Muscle of leg (tissue), 11 donors: Measurements from ENCODE around the gene CALML5. TPM values are rescaled to one million over a fixed set of nuclear protein-coding genes. Genes with fewer than 3 reads are reported as not detected.

ENCODE experiments used
- DNase-seq: peaks from one replicate; pipeline ENCODE4 v3.0.0; 2013
- H3K27ac ChIP-seq: one replicate; pipeline ENCODE4 v1.5.1; 2013; ENCODE audit warnings: mild to moderate bottlenecking, low read length, control low read depth
- H3K27me3 ChIP-seq: one replicate; pipeline ENCODE4 v1.6.1; 2013; ENCODE audit warnings: low read length; ENCODE audit not compliant: control insufficient read depth, insufficient read depth
- H3K36me3 ChIP-seq: one replicate; pipeline ENCODE4 v1.6.1; 2013; ENCODE audit warnings: low read length; ENCODE audit not compliant: control insufficient read depth, insufficient read depth
- H3K4me1 ChIP-seq: one replicate; pipeline ENCODE4 v1.6.1; 2013; ENCODE audit warnings: low read length; ENCODE audit not compliant: control insufficient read depth, insufficient read depth
- H3K4me3 ChIP-seq: one replicate; pipeline ENCODE4 v1.5.1; 2013; ENCODE audit warnings: low read length, control low read depth
- H3K9me3 ChIP-seq: replicated peaks from 2 replicates; pipeline ENCODE4 v1.6.1; 2013; ENCODE audit warnings: low read depth, low read length; ENCODE audit not compliant: control insufficient read depth
- WGBS: methylation state at CpG from one replicate; pipeline ENCODE4 v1.1.5; 2013; ENCODE audit warnings: missing lambda C conversion rate; ENCODE audit not compliant: insufficient coverage; 5-methylcytosine and 5-hydroxymethylcytosine counted together
- polyA plus RNA-seq, 8 donors: library from polyadenylated mRNA; unstranded; fragments of 120-200 nt; gene quantifications; one replicate each; pipeline versions ENCODE4 v1.2.1 to v1.2.3, GENCODE V29; 2013; ENCODE audit warnings: inconsistent platforms in 1 of 8, low replicate concordance in 1 of 8; ENCODE audit not compliant: insufficient read length in 8 of 8, insufficient read depth in 1 of 8
- total RNA-seq: library from RNA; stranded (reverse); fragments of 120-200 nt; gene quantifications from one replicate; pipeline ENCODE4 v1.2.4, GENCODE V29; 2013

CALML5 gene
- total and polyA plus RNA-seq, 9 donors, result 0.19 to 2.2 TPM; not detected in 7

DNA sequence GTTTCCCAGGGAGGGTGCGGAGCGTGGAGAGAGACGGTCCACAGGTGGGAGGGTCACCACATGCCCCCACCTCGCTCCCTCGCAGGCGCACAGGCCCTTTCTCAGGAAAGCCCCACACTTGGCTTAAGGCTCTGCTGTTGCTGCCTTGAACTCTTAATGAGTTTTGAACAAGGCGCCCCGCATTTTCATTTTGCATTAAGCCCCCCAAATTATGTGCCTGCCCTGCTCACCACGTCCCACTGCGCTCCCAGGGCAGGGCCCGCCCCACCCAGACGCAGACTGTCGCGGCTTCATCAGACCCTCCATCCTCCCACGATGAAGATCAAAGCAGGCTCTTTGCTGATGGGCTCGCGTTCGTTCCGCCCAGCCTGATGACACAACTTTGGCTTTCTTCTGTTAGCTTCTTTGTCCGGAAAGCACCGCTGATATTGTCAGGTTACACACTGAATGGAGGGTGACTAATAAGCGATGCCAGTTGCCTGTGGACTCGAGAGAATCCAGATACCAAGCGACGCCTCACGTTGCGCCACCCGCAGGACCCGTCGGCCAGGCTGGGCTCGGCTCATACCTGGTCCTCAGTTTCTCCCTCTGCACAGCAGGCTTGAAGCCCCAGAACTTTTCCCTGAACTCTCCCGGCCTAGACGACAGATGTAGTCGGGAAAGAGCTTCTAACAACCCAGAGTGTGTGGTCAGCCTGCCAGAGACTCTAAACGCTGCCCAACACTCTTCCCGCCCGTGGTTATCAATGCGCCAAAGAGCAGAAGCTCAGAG is 34.9 kb upstream of the CALML5 start:
- no peaks in the 10 kb centered on the region for H3K27me3 ChIP-seq
- 74% methylated on average over 29 of the region's 38 CpGs for WGBS
- no peaks in the 10 kb centered on the region for H3K9me3 ChIP-seq
- DNase-seq, result peak; percentile 42
- H3K4me1 ChIP-seq, result peaks cover 60% of the 10 kb centered on the region
- H3K27ac ChIP-seq, result peak overlapping the region; percentile 80
- no peaks in the 10 kb centered on the region for H3K36me3 ChIP-seq
- no peak overlapping the region for H3K4me3 ChIP-seq

DNA sequence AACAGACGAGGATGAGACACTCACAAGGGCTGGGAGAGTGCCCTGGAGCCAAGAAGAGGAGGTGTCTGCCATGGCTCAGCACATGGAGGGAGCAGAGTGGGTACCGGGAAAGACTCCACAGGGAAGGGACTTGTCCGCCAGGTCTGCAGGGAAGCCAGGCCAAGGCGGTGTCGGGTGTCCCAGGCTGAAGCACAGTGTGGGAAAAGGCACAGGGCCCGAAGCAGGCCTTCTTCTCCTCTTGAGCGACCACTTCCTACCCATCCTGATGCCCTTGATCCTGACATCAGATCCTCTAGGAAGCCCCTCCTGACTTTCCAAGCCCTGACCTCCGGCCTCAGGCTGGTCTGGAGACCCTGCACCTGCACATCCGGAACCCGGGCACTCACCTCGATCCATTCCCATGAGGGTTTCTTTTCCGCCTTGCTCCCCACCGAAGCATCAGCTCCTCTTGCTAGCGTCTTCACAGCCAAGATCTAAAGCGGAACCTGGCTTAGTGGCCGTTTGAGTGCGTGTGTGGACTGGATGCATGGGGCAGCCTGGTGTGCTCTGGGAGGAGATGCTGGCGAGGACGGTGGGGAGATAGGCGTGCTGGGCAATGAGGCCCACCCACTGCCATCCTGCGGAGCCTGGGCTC is 33.8 kb upstream of the CALML5 start:
- H3K4me1 ChIP-seq, result peaks cover 63% of the 10 kb centered on the region
- no peaks in the 10 kb centered on the region for H3K27me3 ChIP-seq
- no peak overlapping the region for H3K4me3 ChIP-seq
- no peaks in the 10 kb centered on the region for H3K36me3 ChIP-seq
- DNase-seq, result peak; percentile 64
- no peak overlapping the region for H3K27ac ChIP-seq
- H3K9me3 ChIP-seq, result no peaks in the 10 kb centered on the region
- WGBS, result 74% methylated on average over 20 of the region's 21 CpGs

DNA sequence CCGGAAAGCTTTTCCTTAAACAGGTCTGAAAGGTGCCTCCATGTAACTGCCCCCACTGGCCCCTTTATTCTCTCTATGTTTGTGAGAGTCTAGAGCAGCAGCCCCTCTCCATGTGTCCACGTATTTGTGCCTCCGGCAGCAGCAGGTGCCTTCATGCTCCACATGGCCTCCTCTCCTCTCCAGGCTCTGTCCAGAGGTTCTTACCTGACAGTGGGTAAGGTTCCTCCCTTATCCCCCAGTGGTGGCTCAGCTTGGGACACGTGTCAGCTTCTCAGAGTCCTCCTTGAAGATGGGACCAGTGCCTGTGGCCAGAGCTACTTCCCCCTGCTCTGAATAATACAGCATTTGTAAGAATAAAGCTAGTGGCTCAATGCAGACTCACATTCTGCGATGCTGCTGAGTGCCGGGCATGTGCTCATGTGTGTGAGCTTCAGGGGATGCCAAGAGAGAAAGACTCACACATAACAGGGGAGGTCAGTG is 33.3 kb upstream of the CALML5 start:
- no peak overlapping the region for H3K27ac ChIP-seq
- H3K27me3 ChIP-seq, result no peaks in the 10 kb centered on the region
- H3K36me3 ChIP-seq, result no peaks in the 10 kb centered on the region
- WGBS, result 35% methylated on average over 2 of the region's 6 CpGs
- no peak for DNase-seq
- no peaks in the 10 kb centered on the region for H3K9me3 ChIP-seq
- peaks cover 63% of the 10 kb centered on the region for H3K4me1 ChIP-seq
- no peak overlapping the region for H3K4me3 ChIP-seq

DNA sequence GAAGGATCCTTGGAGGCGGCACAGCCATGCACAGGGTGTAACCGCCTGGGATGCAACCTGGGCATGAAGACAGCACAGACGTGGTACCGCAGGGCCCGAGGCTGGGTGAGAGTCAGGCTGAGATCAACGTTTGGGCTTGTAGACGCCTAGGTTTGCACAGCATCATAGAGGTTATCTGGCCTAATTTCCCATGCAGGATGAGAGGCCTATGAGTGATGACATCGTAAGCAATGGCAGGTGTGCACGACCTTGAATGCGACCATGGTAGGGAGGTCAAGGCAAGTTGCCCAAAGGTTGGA is 32.9 kb upstream of the CALML5 start:
- WGBS, result 87% methylated on average over 9 of the region's 10 CpGs
- Histone ChIP-seq H3K36me3 (no peaks in the 10 kb centered on the region), H3K27ac (no peak overlapping the region), H3K27me3 (no peaks in the 10 kb centered on the region), H3K4me1 (peaks cover 63% of the 10 kb centered on the region), H3K4me3 (no peak overlapping the region), H3K9me3 (no peaks in the 10 kb centered on the region)
- DNase-seq, result no peak

DNA sequence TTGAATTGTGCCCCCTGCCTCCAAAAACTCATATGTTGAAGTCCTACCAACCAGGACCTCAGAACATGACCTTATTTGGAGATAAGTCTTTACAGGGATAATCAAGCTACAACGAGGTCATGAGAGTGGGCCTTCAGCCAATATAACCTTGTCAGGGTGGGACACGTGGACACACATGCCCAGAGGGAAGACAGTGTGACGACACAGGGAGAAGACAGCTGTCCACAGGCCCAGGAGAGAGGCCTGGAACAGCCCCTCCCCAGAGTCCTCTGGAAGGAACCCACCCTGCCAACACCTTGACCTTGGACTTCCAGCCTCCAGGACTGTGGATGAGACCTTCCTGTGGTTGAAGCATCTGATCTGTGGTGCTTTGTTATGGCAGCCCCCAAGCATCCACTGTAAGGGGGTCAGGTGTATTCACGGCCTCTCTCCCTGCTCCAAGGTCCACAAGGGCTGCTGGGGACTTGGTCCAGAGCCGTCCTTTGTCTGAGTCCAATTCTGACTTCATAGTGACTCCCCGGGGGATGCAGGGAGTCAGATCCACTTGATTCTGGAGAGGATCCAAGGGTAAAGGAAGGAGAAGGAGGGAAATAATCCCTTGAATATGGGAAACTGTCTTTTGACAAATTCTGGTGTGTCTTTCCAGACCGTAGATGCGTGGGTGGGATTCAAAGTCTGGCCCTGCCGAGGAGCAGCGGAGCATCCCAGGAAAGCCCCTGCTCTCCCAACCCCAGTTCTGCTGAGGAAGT is 32.4 kb upstream of the CALML5 start:
- WGBS, result 49% methylated on average over 7 of the region's 10 CpGs
- Histone ChIP-seq H3K4me1 (peaks cover 63% of the 10 kb centered on the region), H3K36me3 (no peaks in the 10 kb centered on the region), H3K4me3 (no peak overlapping the region), H3K9me3 (no peaks in the 10 kb centered on the region), H3K27me3 (no peaks in the 10 kb centered on the region), H3K27ac (no peak overlapping the region)
- peak; percentile 49 for DNase-seq

DNA sequence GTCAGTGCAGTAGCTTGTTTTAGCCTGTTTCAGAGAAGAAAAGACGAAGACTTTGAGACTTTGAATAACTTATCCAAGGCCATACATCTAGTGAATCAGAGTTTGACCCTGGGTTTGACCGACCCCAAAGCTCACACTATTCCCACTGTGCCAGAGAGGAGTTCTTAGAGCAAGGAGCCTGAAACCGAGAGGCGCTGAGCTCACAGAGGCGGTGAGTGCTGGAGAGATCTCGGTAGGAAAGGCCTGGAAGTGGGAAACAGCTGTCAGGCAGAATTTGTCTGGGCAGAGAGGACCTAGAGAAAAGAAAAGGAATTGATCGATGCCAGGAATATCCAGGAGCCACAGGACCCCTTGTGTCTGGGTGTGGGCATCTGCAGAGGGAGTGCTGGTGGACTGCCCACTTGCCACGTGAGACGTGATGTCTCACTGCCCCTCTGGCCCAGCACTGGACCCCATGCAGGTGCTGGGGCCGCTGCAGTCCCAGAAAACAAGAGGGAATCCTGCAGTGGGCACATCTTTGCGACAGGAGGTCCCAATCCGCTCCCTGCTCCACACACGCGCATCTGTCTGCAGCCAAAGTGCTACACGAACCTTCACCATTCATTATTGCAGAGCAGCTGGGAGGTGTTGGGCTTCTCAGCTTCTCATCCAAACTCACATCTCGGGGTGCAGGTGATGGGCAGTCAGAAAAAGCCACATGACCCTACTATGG is 31.6 kb upstream of the CALML5 start:
- DNase-seq, result no peak
- 86% methylated on average over 12 of the region's 16 CpGs for WGBS
- H3K9me3 ChIP-seq, result no peaks in the 10 kb centered on the region
- H3K36me3 ChIP-seq, result no peaks in the 10 kb centered on the region
- H3K27me3 ChIP-seq, result no peaks in the 10 kb centered on the region
- no peak overlapping the region for H3K4me3 ChIP-seq
- H3K4me1 ChIP-seq, result peaks cover 63% of the 10 kb centered on the region
- no peak overlapping the region for H3K27ac ChIP-seq

DNA sequence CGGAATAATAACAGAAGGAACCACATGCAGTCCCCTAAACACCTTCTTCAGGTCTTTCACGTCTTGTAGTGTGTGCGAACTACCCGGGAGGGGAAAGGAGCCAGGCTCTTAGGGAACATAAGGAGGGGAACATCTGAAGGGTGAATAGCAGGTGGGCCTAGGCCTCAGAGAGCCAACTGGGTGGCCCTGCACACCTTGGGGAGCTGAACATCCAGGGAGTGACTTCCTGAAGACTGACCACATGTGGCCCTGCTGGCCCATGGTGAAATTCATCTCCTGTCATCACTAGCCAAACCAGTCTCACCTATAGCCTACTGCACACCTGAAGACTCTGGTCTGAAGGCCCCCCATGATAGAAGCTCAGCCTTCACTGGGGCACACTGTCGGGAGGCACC is 31.0 kb upstream of the CALML5 start:
- WGBS, result no CpG with 5 or more reads among the region's 5 CpGs
- Histone ChIP-seq H3K27ac (no peak overlapping the region), H3K27me3 (no peaks in the 10 kb centered on the region)

DNA sequence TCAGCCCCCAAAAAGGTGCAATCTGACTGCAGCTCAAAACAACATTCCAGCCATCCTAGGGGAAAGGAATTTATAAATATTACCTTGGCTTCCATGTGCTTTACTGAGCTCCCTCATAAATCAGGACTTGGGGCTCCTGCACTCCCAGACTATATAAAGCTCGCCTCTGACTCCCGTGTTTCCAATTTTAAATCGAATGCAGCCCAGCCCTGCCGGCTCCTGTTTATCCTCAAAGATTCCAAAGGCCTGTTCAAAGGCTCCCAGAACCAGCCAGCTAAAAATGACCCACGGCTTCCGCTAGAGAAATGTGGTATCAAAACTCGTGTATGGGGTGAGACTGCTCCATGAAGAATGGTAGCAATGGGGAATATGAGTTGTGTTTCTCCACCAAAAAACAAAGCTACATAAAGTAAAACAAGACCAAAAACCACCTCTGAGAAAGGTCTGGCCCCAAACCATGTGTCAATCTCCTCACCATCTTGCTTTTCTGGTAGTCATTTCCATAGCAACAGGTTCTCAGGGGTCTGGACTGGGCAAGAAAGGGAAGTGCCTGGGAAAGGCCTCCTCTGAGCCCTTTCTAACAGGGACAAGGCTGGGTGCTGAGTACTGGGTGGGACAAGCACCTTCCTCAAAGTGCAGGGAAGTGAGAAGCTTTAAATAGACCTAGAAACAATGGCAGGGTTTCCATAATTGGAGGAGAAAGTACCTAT is 30.5 kb upstream of the CALML5 start:
- H3K9me3 ChIP-seq, result no peaks in the 10 kb centered on the region
- H3K27me3 ChIP-seq, result no peaks in the 10 kb centered on the region
- no peak overlapping the region for H3K4me3 ChIP-seq
- DNase-seq, result no peak
- H3K27ac ChIP-seq, result peak overlapping the region; percentile 29
- 28% methylated on average over 2 of the region's 7 CpGs for WGBS
- peaks cover 57% of the 10 kb centered on the region for H3K4me1 ChIP-seq
- no peaks in the 10 kb centered on the region for H3K36me3 ChIP-seq

More for the DNA sequence above, 31.0 kb upstream of the CALML5 start:
- no peaks in the 10 kb centered on the region for H3K9me3 ChIP-seq
- no peak for DNase-seq
- no peak overlapping the region for H3K4me3 ChIP-seq
- no peaks in the 10 kb centered on the region for H3K36me3 ChIP-seq
- peaks cover 60% of the 10 kb centered on the region for H3K4me1 ChIP-seq

DNA sequence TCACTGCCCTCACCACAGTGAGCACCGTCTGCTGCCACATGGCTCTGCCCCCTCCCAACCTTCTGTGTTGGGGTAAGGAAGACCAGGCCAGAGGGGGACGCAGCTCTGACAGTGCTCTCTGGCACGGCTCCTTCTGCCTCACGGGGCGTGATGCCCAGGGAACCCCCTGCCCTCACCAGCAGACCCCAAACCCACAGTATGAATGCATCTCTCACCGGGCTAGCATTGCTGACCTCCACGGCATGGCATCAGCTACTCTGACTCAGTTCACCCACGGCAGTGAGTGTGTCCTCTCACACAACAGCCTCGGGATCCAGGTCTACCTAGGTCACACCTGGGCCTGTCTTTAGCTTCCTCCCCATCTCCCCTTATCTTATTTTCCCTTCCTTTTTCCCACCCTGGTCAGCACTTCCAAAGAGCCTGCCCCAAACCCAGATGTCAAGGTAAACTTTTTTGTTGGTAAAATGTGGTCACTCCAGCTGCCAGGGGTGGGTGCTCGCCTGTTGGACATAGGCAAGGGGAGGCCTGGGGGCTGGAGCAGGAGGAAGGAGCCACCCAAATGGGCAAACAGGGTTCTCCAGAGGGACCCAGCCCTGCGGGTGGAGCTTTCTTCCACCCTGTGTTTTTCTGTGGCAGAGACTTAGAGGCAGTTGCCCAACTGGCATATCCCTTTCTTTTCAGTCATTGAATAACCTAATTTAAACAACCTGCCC is 29.8 kb upstream of the CALML5 start:
- 87% methylated on average over 10 of the region's 11 CpGs for WGBS

More for the DNA sequence above, 29.8 kb upstream of the CALML5 start:
- Histone ChIP-seq H3K4me3 (no peak overlapping the region), H3K4me1 (peaks cover 51% of the 10 kb centered on the region), H3K27me3 (no peaks in the 10 kb centered on the region), H3K27ac (peak overlapping the region; percentile 29), H3K36me3 (no peaks in the 10 kb centered on the region), H3K9me3 (no peaks in the 10 kb centered on the region)
- DNase-seq, result no peak
